Hematopoietic multipotent progenitor cell treated with erythropoietin and hydrocortisone succinate and interleukin-3 and kit ligand, for 6 days (in vitro differentiated cells): ENCODE measurements around the gene ADAMTS13.

Experiments used
- DNase-seq: peaks from one replicate; pipeline ENCODE4 v3.0.0-alpha.2; 2015

Gene ADAMTS13

GRCh38 chr9:133456409-133456808 is 34.2 kb downstream of the ADAMTS13 start:
- peak; percentile 37 for DNase-seq

GRCh38 chr9:133457233-133457632 is 35.1 kb downstream of the ADAMTS13 start:
- DNase-seq = no peak

GRCh38 chr9:133457748-133458147 is 35.6 kb downstream of the ADAMTS13 start:
- no peak for DNase-seq

GRCh38 chr9:133458643-133459312 is 36.6 kb downstream of the ADAMTS13 start:
- no peak for DNase-seq

- DNase-seq = peak; percentile 97
Observed at GRCh38 chr9:133459476-133460404, 37.6 kb downstream of the ADAMTS13 start, which contains the start of gene CACFD1. TSS of gene CACFD1 (plus strand) at chr9:133459978. CDS start at chr9:133460067, 89 bp downstream.

GRCh38 chr9:133460405-133461175 is 38.4 kb downstream of the ADAMTS13 start:
- DNase-seq = no peak

- DNase-seq = no peak
Observed at GRCh38 chr9:133461975-133462374, 39.8 kb downstream of the ADAMTS13 start.

GRCh38 chr9:133463234-133463863 is 41.2 kb downstream of the ADAMTS13 start:
- no peak for DNase-seq

- no peak for DNase-seq
Observed at GRCh38 chr9:133463864-133464615, 41.9 kb downstream of the ADAMTS13 start.

- DNase-seq = no peak
Observed at GRCh38 chr9:133464638-133465037, 42.5 kb downstream of the ADAMTS13 start.

GRCh38 chr9:133465984-133466383 is 43.8 kb downstream of the ADAMTS13 start:
- no peak for DNase-seq

- no peak for DNase-seq
Observed at GRCh38 chr9:133467101-133467500, 44.9 kb downstream of the ADAMTS13 start.

GRCh38 chr9:133468374-133468773 is 46.2 kb downstream of the ADAMTS13 start:
- no peak for DNase-seq

GRCh38 chr9:133468777-133469421 is 46.7 kb downstream of the ADAMTS13 start:
- no peak for DNase-seq

GRCh38 chr9:133470427-133470924 is 48.3 kb downstream of the ADAMTS13 start:
- no peak for DNase-seq

- no peak for DNase-seq
Observed at GRCh38 chr9:133470988-133471387, 48.8 kb downstream of the ADAMTS13 start.

- no peak for DNase-seq
Observed at GRCh38 chr9:133471551-133472276, 49.5 kb downstream of the ADAMTS13 start.

- no peak for DNase-seq
Observed at GRCh38 chr9:133472277-133472645, 50.1 kb downstream of the ADAMTS13 start.

- no peak for DNase-seq
Observed at GRCh38 chr9:133472753-133473378, 50.7 kb downstream of the ADAMTS13 start.

GRCh38 chr9:133473743-133474142 is 51.6 kb downstream of the ADAMTS13 start:
- DNase-seq = no peak
